HuH-7 (cell line): Measurements from ENCODE around the gene IMMP2L.
"Not testable (repeated sequence)": the region's sequence is repeated elsewhere in the genome, so short reads cannot be mapped to it uniquely, and the experiment has no call there.

ENCODE experiments used
- DNase-seq: peaks from one replicate; pipeline ENCODE4 v3.0.0; 2011; ENCODE audit warnings: low spot score

Gene IMMP2L

GRCh38 chr7:111329367-111330234, 232.7 kb downstream of the IMMP2L start:
- peak; percentile 1 for DNase-seq

GRCh38 chr7:111328487-111328886, 233.8 kb downstream of the IMMP2L start:
- DNase-seq = no peak

GRCh38 chr7:111324776-111325175, 237.5 kb downstream of the IMMP2L start:
- DNase-seq = no peak

- no peak for DNase-seq
Measured at GRCh38 chr7:111324228-111324627, 238.1 kb downstream of the IMMP2L start.

- DNase-seq = not testable (repeated sequence)
Measured at GRCh38 chr7:111323670-111324069, 238.6 kb downstream of the IMMP2L start.

- no peak for DNase-seq
Measured at GRCh38 chr7:111320133-111320532, 242.2 kb downstream of the IMMP2L start.

GRCh38 chr7:111312966-111313365, 249.3 kb downstream of the IMMP2L start:
- no peak for DNase-seq

- no peak for DNase-seq
Measured at GRCh38 chr7:111308691-111309090, 253.6 kb downstream of the IMMP2L start.

GRCh38 chr7:111301891-111302290, 260.4 kb downstream of the IMMP2L start:
- no peak for DNase-seq

GRCh38 chr7:111294494-111294893, 267.8 kb downstream of the IMMP2L start:
- DNase-seq = no peak

GRCh38 chr7:111292026-111292470, 270.2 kb downstream of the IMMP2L start:
- DNase-seq = no peak

- no peak for DNase-seq
Measured at GRCh38 chr7:111290982-111291381, 271.3 kb downstream of the IMMP2L start.

GRCh38 chr7:111290419-111290818, 271.9 kb downstream of the IMMP2L start:
- DNase-seq = no peak

- not testable (repeated sequence) for DNase-seq
Measured at GRCh38 chr7:111288441-111288840, 273.9 kb downstream of the IMMP2L start.

GRCh38 chr7:111282626-111283025, 279.7 kb downstream of the IMMP2L start:
- no peak for DNase-seq

- DNase-seq = no peak
Measured at GRCh38 chr7:111274857-111275256, 287.4 kb downstream of the IMMP2L start.

- DNase-seq = no peak
Measured at GRCh38 chr7:111272092-111272491, 290.2 kb downstream of the IMMP2L start.

- DNase-seq = not testable (repeated sequence)
Measured at GRCh38 chr7:111270794-111271193, 291.5 kb downstream of the IMMP2L start.

GRCh38 chr7:111268941-111269340, 293.4 kb downstream of the IMMP2L start:
- DNase-seq = no peak

- peak; percentile 4 for DNase-seq
Measured at GRCh38 chr7:111266613-111267012, 295.7 kb downstream of the IMMP2L start.

GRCh38 chr7:111265394-111265793, 296.9 kb downstream of the IMMP2L start:
- DNase-seq = no peak

- DNase-seq = no peak
Measured at GRCh38 chr7:111264981-111265380, 297.3 kb downstream of the IMMP2L start.

GRCh38 chr7:111264111-111264868, 298.0 kb downstream of the IMMP2L start:
- no peak for DNase-seq
